Measurements from ENCODE around the gene KITLG.
"Not testable (repeated sequence)": the region's sequence is repeated elsewhere in the genome, so short reads cannot be mapped to it uniquely, and the experiment has no call there.

KITLG gene

GRCh38 chr12:88575361-88575970, 4.8 kb downstream of the KITLG start:
- no peak for DNase-seq

GRCh38 chr12:88574278-88574677, 6.0 kb downstream of the KITLG start:
- DNase-seq: no peak

GRCh38 chr12:88573583-88573982, 6.7 kb downstream of the KITLG start:
- DNase-seq: no peak

GRCh38 chr12:88572781-88573549, 7.3 kb downstream of the KITLG start:
- no peak for DNase-seq

GRCh38 chr12:88571543-88571942, 8.7 kb downstream of the KITLG start:
- DNase-seq: no peak

- no peak for DNase-seq
These were observed 10.2 kb downstream of the KITLG start for GRCh38 chr12:88570103-88570502.

GRCh38 chr12:88566430-88566829, 13.8 kb downstream of the KITLG start:
- DNase-seq: no peak

- no peak for DNase-seq
These were observed 17.3 kb downstream of the KITLG start for GRCh38 chr12:88562846-88563582.

GRCh38 chr12:88562151-88562550, 18.1 kb downstream of the KITLG start:
- no peak for DNase-seq

- DNase-seq: no peak
These were observed 20.5 kb downstream of the KITLG start for GRCh38 chr12:88559772-88560171.

GRCh38 chr12:88559199-88559598, 21.1 kb downstream of the KITLG start:
- no peak for DNase-seq

- DNase-seq: no peak
These were observed 21.9 kb downstream of the KITLG start for GRCh38 chr12:88558340-88558867.

GRCh38 chr12:88556213-88556774, 24.0 kb downstream of the KITLG start:
- no peak for DNase-seq

- DNase-seq: no peak
These were observed 26.2 kb downstream of the KITLG start for GRCh38 chr12:88553941-88554658.

- no peak for DNase-seq
These were observed 27.6 kb downstream of the KITLG start for GRCh38 chr12:88552610-88553079.

GRCh38 chr12:88549929-88550328, 30.3 kb downstream of the KITLG start:
- DNase-seq: no peak

GRCh38 chr12:88547949-88548348, 32.3 kb downstream of the KITLG start:
- DNase-seq: not testable (repeated sequence)

GRCh38 chr12:88546853-88547252, 33.4 kb downstream of the KITLG start:
- no peak for DNase-seq

- no peak for DNase-seq
These were observed 34.0 kb downstream of the KITLG start for GRCh38 chr12:88546226-88546625.

GRCh38 chr12:88544991-88545980, 35.0 kb downstream of the KITLG start:
- no peak for DNase-seq

- no peak for DNase-seq
These were observed 40.4 kb downstream of the KITLG start for GRCh38 chr12:88539893-88540292.

Data from 8988T (cell line).